Thyroid gland (tissue), 4 donors: ENCODE measurements around the gene IARS2.

ENCODE experiments used
- POLR2A ChIP-seq, 2 donors: fragments of 450-650 bp; IDR thresholded peaks; one replicate each; pipeline ENCODE4 v1.6.1; 2017; ENCODE audit warnings: antibody characterized with exemption in 2 of 2, mild to moderate bottlenecking in 2 of 2, moderate library complexity in 1 of 2
- TF ChIP-seq, protein P1 (sequence below), 6 experiments: fragments of 200-600 bp in 3 of 6; fragments of 450-650 bp in 3 of 6; sonication (generic) in 3 of 6; IDR thresholded peaks; one replicate each; pipeline ENCODE4 v1.5.1; 2016 to 2019; ENCODE audit warnings: antibody characterized with exemption in 6 of 6, mild to moderate bottlenecking in 2 of 6, inconsistent platforms in 1 of 6, moderate library complexity in 1 of 6

DNA sequence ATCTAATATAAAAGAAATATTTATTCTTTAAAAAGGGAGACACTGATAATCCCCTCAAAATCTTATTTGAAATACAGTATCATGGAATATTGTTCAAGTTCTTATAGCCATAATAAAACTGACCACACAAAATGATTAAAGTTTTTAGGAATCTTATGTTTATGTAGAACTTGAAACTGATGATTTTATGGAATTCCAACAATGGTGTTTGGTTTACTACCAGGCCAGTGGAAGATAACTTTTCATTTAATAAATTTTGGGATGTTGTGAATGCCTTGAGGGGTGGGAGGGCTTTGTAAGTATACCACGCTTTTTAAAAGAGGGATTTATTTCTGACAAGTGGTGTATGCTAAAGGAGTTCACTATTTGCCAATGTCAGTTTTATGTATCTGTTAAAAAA is 90.6 kb downstream of the IARS2 start:
- TF ChIP-seq, protein P1, sequence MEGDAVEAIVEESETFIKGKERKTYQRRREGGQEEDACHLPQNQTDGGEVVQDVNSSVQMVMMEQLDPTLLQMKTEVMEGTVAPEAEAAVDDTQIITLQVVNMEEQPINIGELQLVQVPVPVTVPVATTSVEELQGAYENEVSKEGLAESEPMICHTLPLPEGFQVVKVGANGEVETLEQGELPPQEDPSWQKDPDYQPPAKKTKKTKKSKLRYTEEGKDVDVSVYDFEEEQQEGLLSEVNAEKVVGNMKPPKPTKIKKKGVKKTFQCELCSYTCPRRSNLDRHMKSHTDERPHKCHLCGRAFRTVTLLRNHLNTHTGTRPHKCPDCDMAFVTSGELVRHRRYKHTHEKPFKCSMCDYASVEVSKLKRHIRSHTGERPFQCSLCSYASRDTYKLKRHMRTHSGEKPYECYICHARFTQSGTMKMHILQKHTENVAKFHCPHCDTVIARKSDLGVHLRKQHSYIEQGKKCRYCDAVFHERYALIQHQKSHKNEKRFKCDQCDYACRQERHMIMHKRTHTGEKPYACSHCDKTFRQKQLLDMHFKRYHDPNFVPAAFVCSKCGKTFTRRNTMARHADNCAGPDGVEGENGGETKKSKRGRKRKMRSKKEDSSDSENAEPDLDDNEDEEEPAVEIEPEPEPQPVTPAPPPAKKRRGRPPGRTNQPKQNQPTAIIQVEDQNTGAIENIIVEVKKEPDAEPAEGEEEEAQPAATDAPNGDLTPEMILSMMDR (IDR thresholded peaks at IDR 0.05), result no peak
- TF ChIP-seq POLR2A (IDR thresholded peaks at IDR 0.05), result no peak
